Measurements from ENCODE around the gene ILKAP.

ILKAP gene

GRCh38 chr2:238128534-238129001 is 74.9 kb downstream of the ILKAP start:
- TF ChIP-seq CTCF (IDR thresholded peaks at IDR 0.05; ENCODE audit: low read depth, low read length, missing control alignments): no peak
- DNase-seq (ENCODE audit: low read depth): no peak
- in situ Hi-C loops (cut with HindIII; ENCODE audit: low sequenced_read_pairs): no loop called here
- H3K4me3 ChIP-seq (ENCODE audit: low read depth, low read length): no peak overlapping the region

GRCh38 chr2:238128061-238128440 is 75.4 kb downstream of the ILKAP start:
- TF ChIP-seq CTCF (IDR thresholded peaks at IDR 0.05; ENCODE audit: low read depth, low read length, missing control alignments): no peak
- no peak overlapping the region for H3K4me3 ChIP-seq (ENCODE audit: low read depth, low read length)

GRCh38 chr2:238127165-238128060 is 76.1 kb downstream of the ILKAP start:
- no peak for TF ChIP-seq CTCF (IDR thresholded peaks at IDR 0.05; ENCODE audit: low read depth, low read length, missing control alignments)
- in situ Hi-C loops (cut with HindIII; ENCODE audit: low sequenced_read_pairs): no loop called here
- no peak for DNase-seq (ENCODE audit: low read depth)
- H3K4me3 ChIP-seq (ENCODE audit: low read depth, low read length): no peak overlapping the region

More at GRCh38 chr2:238128061-238128440, 75.4 kb downstream of the ILKAP start:
- DNase-seq (ENCODE audit: low read depth): no peak
- in situ Hi-C loops (cut with HindIII; ENCODE audit: low sequenced_read_pairs): no loop called here

- in situ Hi-C loops (cut with HindIII; ENCODE audit: low sequenced_read_pairs): no loop called here
- DNase-seq (ENCODE audit: low read depth): no peak
- TF ChIP-seq CTCF (IDR thresholded peaks at IDR 0.05; ENCODE audit: low read depth, low read length, missing control alignments): no peak
- H3K4me3 ChIP-seq (ENCODE audit: low read depth, low read length): no peak overlapping the region
Measured at GRCh38 chr2:238126775-238127164, 76.7 kb downstream of the ILKAP start.

GRCh38 chr2:238126338-238126737 is 77.2 kb downstream of the ILKAP start:
- in situ Hi-C loops (cut with HindIII; ENCODE audit: low sequenced_read_pairs): no loop called here
- no peak for TF ChIP-seq CTCF (IDR thresholded peaks at IDR 0.05; ENCODE audit: low read depth, low read length, missing control alignments)
- no peak for DNase-seq (ENCODE audit: low read depth)
- no peak overlapping the region for H3K4me3 ChIP-seq (ENCODE audit: low read depth, low read length)

GRCh38 chr2:238125127-238125885 is 78.2 kb downstream of the ILKAP start:
- H3K4me3 ChIP-seq (ENCODE audit: low read depth, low read length): no peak overlapping the region
- in situ Hi-C loops (cut with HindIII; ENCODE audit: low sequenced_read_pairs): no loop called here
- no peak for TF ChIP-seq CTCF (IDR thresholded peaks at IDR 0.05; ENCODE audit: low read depth, low read length, missing control alignments)
- no peak for DNase-seq (ENCODE audit: low read depth)
